NCI-H2107 (cell line): ENCODE results near the gene FXYD5.

Experiments
- DNase-seq: peaks from one replicate; lab custom pipeline; 2025; lab: John Stamatoyannopoulos, UW

The FXYD5 gene

GRCh38 chr19:35214766-35215422 lies 60.4 kb downstream of the FXYD5 start:
- DNase-seq: no peak

GRCh38 chr19:35216016-35216832 lies 61.7 kb downstream of the FXYD5 start:
- DNase-seq: no peak

GRCh38 chr19:35216833-35217648 lies 62.5 kb downstream of the FXYD5 start:
- DNase-seq: no peak

- no peak for DNase-seq
Measured at GRCh38 chr19:35217649-35217990, 63.1 kb downstream of the FXYD5 start.

- no peak for DNase-seq
Measured at GRCh38 chr19:35219008-35219407, 64.5 kb downstream of the FXYD5 start.
